Measurements from ENCODE around the gene LPP. TPM values are rescaled to one million over a fixed set of nuclear protein-coding genes. Genes with fewer than 3 reads are reported as not detected.

The LPP gene
- total RNA-seq, 1 experiment from 2014 or later, result 264 TPM

DNA sequence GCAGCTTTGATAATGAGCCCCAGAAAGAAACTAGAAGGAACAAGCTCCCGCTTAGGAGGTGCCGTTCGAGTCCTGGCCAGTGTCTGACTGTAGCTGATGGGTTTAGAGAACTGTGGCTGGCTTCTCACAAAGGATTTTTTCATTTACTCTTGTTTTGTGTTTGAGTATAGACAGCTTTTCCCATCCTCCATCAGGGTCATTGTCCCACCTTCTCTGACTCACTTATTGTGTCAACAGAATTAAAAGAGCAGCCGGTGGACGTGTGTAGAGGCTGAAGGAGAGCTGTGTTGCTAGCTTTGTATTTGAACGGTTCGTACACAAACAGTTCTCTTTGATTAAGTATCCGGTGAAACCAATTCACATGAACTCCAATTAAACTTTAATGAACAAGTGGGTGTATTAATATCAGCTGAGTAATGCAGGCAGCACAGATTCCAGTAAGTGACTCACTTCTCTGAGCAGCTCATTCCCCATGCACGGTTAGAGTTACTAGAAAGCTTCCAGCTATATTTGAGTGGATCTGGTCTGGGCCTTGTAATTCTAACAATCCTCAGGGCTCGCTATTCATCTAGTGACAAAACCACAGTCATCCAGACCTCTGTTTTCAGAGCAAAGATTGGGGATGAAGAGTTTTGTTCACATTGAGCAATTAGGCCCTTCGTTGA lies 141.0 kb downstream of the LPP start:
- intact Hi-C loops (cut with micrococcal nuclease; ENCODE audit: unreplicated experiment), result loop anchor here (1.0 to 10.0 kb wide), 5 partner anchors 54 to 550 kb away; partner anchors contain the start of gene BCL6
- Mint-ChIP-seq H3K36me3 (ENCODE audit: insufficient read depth, unreplicated experiment) (peaks cover 38% of the 10 kb centered on the region), H3K4me1 (ENCODE audit: low read depth, unreplicated experiment) (peaks cover 93% of the 10 kb centered on the region), H3K9me3 (ENCODE audit: low read depth, unreplicated experiment) (no peaks in the 10 kb centered on the region), H3K4me3 (ENCODE audit: low read depth, unreplicated experiment) (peak overlapping the region; percentile 11), H3K27ac (ENCODE audit: unreplicated experiment) (peak overlapping the region; percentile 81), H3K27me3 (ENCODE audit: unreplicated experiment) (no peaks in the 10 kb centered on the region)
- TF ChIP-seq, protein P1, sequence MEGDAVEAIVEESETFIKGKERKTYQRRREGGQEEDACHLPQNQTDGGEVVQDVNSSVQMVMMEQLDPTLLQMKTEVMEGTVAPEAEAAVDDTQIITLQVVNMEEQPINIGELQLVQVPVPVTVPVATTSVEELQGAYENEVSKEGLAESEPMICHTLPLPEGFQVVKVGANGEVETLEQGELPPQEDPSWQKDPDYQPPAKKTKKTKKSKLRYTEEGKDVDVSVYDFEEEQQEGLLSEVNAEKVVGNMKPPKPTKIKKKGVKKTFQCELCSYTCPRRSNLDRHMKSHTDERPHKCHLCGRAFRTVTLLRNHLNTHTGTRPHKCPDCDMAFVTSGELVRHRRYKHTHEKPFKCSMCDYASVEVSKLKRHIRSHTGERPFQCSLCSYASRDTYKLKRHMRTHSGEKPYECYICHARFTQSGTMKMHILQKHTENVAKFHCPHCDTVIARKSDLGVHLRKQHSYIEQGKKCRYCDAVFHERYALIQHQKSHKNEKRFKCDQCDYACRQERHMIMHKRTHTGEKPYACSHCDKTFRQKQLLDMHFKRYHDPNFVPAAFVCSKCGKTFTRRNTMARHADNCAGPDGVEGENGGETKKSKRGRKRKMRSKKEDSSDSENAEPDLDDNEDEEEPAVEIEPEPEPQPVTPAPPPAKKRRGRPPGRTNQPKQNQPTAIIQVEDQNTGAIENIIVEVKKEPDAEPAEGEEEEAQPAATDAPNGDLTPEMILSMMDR (IDR thresholded peaks at IDR 0.05; ENCODE audit: unreplicated experiment), result no peak
- CTCF ChIA-PET, result interaction anchor here (0.5 to 1.6 kb wide), 25 partner anchors 10 to 659 kb away, joined by 3 to 21 read pairs (median 4); partner anchors contain the start of gene BCL6
- peak; percentile 82 for DNase-seq
- no TSS peak for BruUV-seq (replicated peaks)

DNA sequence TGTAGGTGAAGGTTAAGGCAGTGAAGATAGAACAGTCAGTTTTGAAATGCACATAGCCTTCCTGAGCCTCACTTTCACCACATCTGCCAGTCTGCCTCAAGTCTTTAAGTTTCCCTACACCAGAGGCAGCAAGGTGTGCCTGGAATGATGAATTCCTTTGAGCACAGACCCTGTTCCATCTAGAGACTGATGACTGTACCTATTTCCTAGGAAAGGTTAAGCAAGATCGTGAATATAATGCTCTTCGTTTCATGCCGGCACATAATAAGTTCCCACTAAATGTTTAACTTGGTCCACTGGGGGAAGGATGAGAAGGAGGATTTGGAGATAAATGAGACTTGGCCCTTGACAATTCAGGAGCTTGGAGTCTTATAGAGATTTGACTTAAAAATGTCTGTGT lies 141.9 kb downstream of the LPP start:
- H3K27me3 Mint-ChIP-seq (ENCODE audit: unreplicated experiment), result no peaks in the 10 kb centered on the region
- CTCF ChIA-PET, result interaction anchor here (1.0 kb wide), 1 partner anchor 26 kb away, joined by 5 read pairs; no protein-coding TSS in a partner anchor
- H3K27ac Mint-ChIP-seq (ENCODE audit: unreplicated experiment), result peak overlapping the region; percentile 81
- TF ChIP-seq, protein P1 (IDR thresholded peaks at IDR 0.05; ENCODE audit: unreplicated experiment), result no peak
- H3K9me3 Mint-ChIP-seq (ENCODE audit: low read depth, unreplicated experiment), result no peaks in the 10 kb centered on the region
- H3K4me3 Mint-ChIP-seq (ENCODE audit: low read depth, unreplicated experiment), result peak overlapping the region; percentile 11
- peaks cover 38% of the 10 kb centered on the region for H3K36me3 Mint-ChIP-seq (ENCODE audit: insufficient read depth, unreplicated experiment)
- peaks cover 91% of the 10 kb centered on the region for H3K4me1 Mint-ChIP-seq (ENCODE audit: low read depth, unreplicated experiment)
- no peak for DNase-seq
- no TSS peak for BruUV-seq (replicated peaks)
- intact Hi-C loops (cut with micrococcal nuclease; ENCODE audit: unreplicated experiment), result loop anchor here (1.0 to 10.0 kb wide), 7 partner anchors 53 to 653 kb away; partner anchors contain the start of gene BCL6

DNA sequence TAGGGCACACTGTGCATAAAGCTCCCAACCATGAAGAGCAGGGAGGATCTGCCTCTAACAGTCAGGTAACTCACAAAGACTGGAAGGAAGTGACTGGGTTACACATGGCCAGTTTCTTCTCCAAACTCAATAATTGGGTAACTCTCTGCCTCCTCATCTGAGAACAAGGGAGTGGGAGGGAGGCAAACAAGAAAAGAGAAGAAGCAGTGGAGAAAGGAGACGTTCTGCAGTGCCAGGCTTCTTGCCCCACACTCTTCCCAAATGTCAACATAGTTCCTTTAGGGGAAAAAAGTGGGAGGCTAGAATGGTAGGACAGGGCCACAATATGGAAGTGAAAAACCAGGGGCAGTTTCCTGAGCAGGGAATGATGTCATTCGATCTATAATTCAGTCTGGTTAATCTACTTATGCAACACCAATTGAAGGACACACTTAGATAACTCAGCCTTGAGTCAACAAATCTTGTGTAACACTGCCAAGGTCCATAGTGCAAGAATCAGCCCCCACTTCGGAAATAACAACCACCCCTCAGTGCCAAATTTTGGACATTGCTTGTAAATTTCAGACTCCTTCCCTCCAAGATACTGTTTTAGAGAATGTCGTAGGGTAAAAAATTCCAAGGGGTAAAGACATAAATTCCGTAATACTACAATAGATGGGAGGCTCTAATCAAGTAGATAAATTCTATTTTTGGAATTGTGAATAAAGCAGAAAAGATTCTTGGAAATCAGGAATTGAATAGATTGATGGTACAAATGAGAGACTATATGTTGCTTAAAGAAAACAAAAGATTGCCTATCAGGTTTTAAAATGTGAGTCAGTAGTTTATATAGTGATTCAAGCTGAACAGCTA lies 143.0 kb downstream of the LPP start:
- TF ChIP-seq, protein P1 (IDR thresholded peaks at IDR 0.05; ENCODE audit: unreplicated experiment), result no peak
- BruUV-seq (replicated peaks), result no TSS peak
- peaks cover 38% of the 10 kb centered on the region for H3K36me3 Mint-ChIP-seq (ENCODE audit: insufficient read depth, unreplicated experiment)
- peak overlapping the region; percentile 81 for H3K27ac Mint-ChIP-seq (ENCODE audit: unreplicated experiment)
- DNase-seq, result peak; percentile 66
- H3K4me1 Mint-ChIP-seq (ENCODE audit: low read depth, unreplicated experiment), result peaks cover 88% of the 10 kb centered on the region
- CTCF ChIA-PET, result interaction anchor here (1.0 to 1.6 kb wide), 2 partner anchors 27 to 34 kb away, joined by 5 to 6 read pairs; no protein-coding TSS in a partner anchor
- no peaks in the 10 kb centered on the region for H3K9me3 Mint-ChIP-seq (ENCODE audit: low read depth, unreplicated experiment)
- H3K27me3 Mint-ChIP-seq (ENCODE audit: unreplicated experiment), result no peaks in the 10 kb centered on the region
- intact Hi-C loops (cut with micrococcal nuclease; ENCODE audit: unreplicated experiment), result loop anchor here (1.0 to 10.0 kb wide), 6 partner anchors 70 to 652 kb away; no protein-coding TSS in a partner anchor
- peak overlapping the region; percentile 11 for H3K4me3 Mint-ChIP-seq (ENCODE audit: low read depth, unreplicated experiment)

DNA sequence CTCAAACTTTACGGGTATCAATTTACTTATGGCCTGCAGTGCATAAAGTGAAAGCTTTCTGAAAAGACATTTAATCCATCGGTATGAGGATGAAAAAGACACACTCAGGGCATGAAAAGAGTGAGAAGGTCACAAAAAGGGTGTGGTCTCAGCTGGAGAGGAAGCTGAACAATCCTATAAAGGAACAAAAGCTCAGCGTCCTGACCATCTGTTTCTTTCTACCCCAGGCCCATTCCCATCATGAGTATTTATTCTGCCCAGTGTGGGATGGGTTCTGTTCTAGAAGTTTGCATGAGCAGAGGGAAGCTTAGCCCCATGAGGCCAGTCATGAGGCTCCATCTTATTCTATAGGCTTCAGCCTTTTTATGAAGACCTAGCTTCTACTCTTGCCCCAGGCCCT lies 144.6 kb downstream of the LPP start:
- Mint-ChIP-seq H3K4me1 (ENCODE audit: low read depth, unreplicated experiment) (peaks cover 72% of the 10 kb centered on the region), H3K36me3 (ENCODE audit: insufficient read depth, unreplicated experiment) (peaks cover 34% of the 10 kb centered on the region), H3K9me3 (ENCODE audit: low read depth, unreplicated experiment) (no peaks in the 10 kb centered on the region), H3K27me3 (ENCODE audit: unreplicated experiment) (no peaks in the 10 kb centered on the region), H3K27ac (ENCODE audit: unreplicated experiment) (peak overlapping the region; percentile 81), H3K4me3 (ENCODE audit: low read depth, unreplicated experiment) (peak overlapping the region; percentile 31)
- peak; percentile 35 for DNase-seq
- intact Hi-C loops (cut with micrococcal nuclease; ENCODE audit: unreplicated experiment), result loop anchor here (5.0 to 10.0 kb wide), 3 partner anchors 69 to 264 kb away; no protein-coding TSS in a partner anchor
- TF ChIP-seq, protein P1 (IDR thresholded peaks at IDR 0.05; ENCODE audit: unreplicated experiment), result no peak
- BruUV-seq (replicated peaks), result TSS peak; percentile 31
- CTCF ChIA-PET, result interaction anchor here (0.5 to 1.6 kb wide), 15 partner anchors 16 to 558 kb away, joined by 3 to 6 read pairs (median 3); partner anchors contain the start of gene BCL6
